HepG2 (cell line): Measurements from ENCODE around the gene HSP90AA1.

ENCODE experiments used
- IRF1 ChIP-seq: sonication (generic); formaldehyde crosslinking; IDR thresholded peaks from 2 replicates; pipeline ENCODE4 v1.4.0; 2020; ENCODE audit warnings: low read depth, mild to moderate bottlenecking, missing genetic modification reagents
- MEF2D ChIP-seq: sonication (generic); formaldehyde crosslinking; IDR thresholded peaks from 2 replicates; pipeline ENCODE4 v1.5.1; 2020; ENCODE audit warnings: mild to moderate bottlenecking, missing genetic modification reagents
- NFRKB ChIP-seq: fragments of 450-650 bp; IDR thresholded peaks from 2 replicates; pipeline ENCODE4 v1.6.1; 2017
- RELA ChIP-seq: sonication (generic); formaldehyde crosslinking; IDR thresholded peaks from 2 replicates; pipeline ENCODE4 v1.4.0; 2020; ENCODE audit warnings: missing genetic modification reagents
- SIN3A ChIP-seq: IDR thresholded peaks from 2 replicates; pipeline ENCODE4 v1.6.1; 2011; ENCODE audit warnings: low read depth, mild to moderate bottlenecking, control low read depth, low read length, borderline replicate concordance
- TCF12 ChIP-seq, 2 experiments: fragments of 450-650 bp in 1 of 2; sonication (generic) in 1 of 2; formaldehyde crosslinking in 1 of 2; IDR thresholded peaks; 2 replicates each; pipeline versions ENCODE4 v1.6.1 to v1.8.0; 2017 to 2022; ENCODE audit warnings: antibody characterized with exemption in 1 of 2, mild to moderate bottlenecking in 1 of 2, missing genetic modification reagents in 1 of 2, moderate library complexity in 1 of 2
- THRA ChIP-seq: sonication (generic); formaldehyde crosslinking; IDR thresholded peaks from 2 replicates; pipeline ENCODE4 v1.4.0; 2020; ENCODE audit warnings: missing genetic modification reagents, borderline replicate concordance
- ZBTB40 ChIP-seq, 2 experiments: fragments of 450-650 bp in 1 of 2; sonication (generic) in 1 of 2; formaldehyde crosslinking in 1 of 2; IDR thresholded peaks; 2 replicates each; pipeline versions ENCODE4 v1.6.1 to v1.8.0; 2016 to 2022; ENCODE audit warnings: antibody characterized with exemption in 1 of 2, mild to moderate bottlenecking in 1 of 2, missing genetic modification reagents in 1 of 2
- ZNF317 ChIP-seq: sonication (generic); formaldehyde crosslinking; IDR thresholded peaks from 2 replicates; pipeline ENCODE4 v1.5.0; 2020; ENCODE audit warnings: mild to moderate bottlenecking, missing genetic modification reagents
- ZNF7 ChIP-seq: IDR thresholded peaks from 2 replicates; pipeline ENCODE4 v1.6.1; 2016; ENCODE audit warnings: missing biosample characterization, missing genetic modification reagents

GRCh38 chr14:102084931-102085330 lies 1.9 kb downstream of the HSP90AA1 start:
- TF ChIP-seq NFRKB, result no peak
- no peak for TF ChIP-seq ZBTB40 (IDR thresholded peaks at IDR 0.05)
- no peak for TF ChIP-seq ZBTB40 (CRISPR knock-in tag; IDR thresholded peaks at IDR 0.05)
- no peak for TF ChIP-seq ZNF317
- TF ChIP-seq IRF1 (CRISPR knock-in tag), result no peak
- TF ChIP-seq ZNF7 (CRISPR knock-in tag), result no peak
- TF ChIP-seq SIN3A, result no peak
- no peak for TF ChIP-seq MEF2D (CRISPR knock-in tag)
- no peak for TF ChIP-seq RELA (CRISPR knock-in tag)
- TF ChIP-seq TCF12 (IDR thresholded peaks at IDR 0.05), result no peak
- no peak for TF ChIP-seq TCF12 (CRISPR knock-in tag; IDR thresholded peaks at IDR 0.05)
- TF ChIP-seq THRA (CRISPR knock-in tag), result no peak
